Measurements from ENCODE around the gene ZNF408.

Gene ZNF408

GRCh38 chr11:46686886-46687795 lies 13.7 kb upstream of the ZNF408 start:
- Histone ChIP-seq H3K27me3 (ENCODE audit: control insufficient read depth, insufficient read depth, low read length) (no peaks in the 10 kb centered on the region), H3K9ac (ENCODE audit: low read depth, low read length) (peak overlapping the region; percentile 26), H3K4me3 (ENCODE audit: low read length) (no peak overlapping the region), H3K4me2 (ENCODE audit: low read length) (peak overlapping the region; percentile 32), H3K9me3 (replicated peaks; ENCODE audit: low read length) (no peaks in the 10 kb centered on the region), H3K36me3 (ENCODE audit: insufficient read depth, low read length) (peaks cover 53% of the 10 kb centered on the region), H3K4me1 (ENCODE audit: control insufficient read depth, insufficient read depth, low read length) (peaks cover 23% of the 10 kb centered on the region)

DNA sequence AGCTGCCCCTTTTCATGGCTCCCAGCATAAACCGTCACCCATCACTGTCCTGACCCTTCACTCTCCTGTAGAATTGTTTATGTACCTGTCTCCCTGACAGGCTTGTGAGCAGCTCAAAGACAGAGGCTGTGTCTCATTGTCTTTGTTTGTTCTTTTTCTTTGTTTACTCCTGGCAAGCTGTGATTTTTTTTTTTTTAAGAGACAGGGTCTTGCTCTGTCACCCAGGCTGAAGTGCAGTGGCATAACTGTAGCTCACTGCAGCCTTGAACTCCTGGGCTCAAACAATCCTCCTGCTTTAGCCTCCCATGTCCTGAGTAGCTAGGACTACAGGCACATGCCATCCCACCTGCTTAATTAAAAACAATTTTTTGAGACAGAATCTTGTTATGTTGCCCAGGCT lies 10.1 kb upstream of the ZNF408 start:
- H3K4me1 ChIP-seq (ENCODE audit: control insufficient read depth, insufficient read depth, low read length): peaks cover 39% of the 10 kb centered on the region
- H3K36me3 ChIP-seq (ENCODE audit: insufficient read depth, low read length): peaks cover 57% of the 10 kb centered on the region
- H3K4me2 ChIP-seq (ENCODE audit: low read length): no peak overlapping the region
- H3K27me3 ChIP-seq (ENCODE audit: control insufficient read depth, insufficient read depth, low read length): no peaks in the 10 kb centered on the region
- H3K9me3 ChIP-seq (replicated peaks; ENCODE audit: low read length): no peaks in the 10 kb centered on the region
- no peak overlapping the region for H3K9ac ChIP-seq (ENCODE audit: low read depth, low read length)
- no peak overlapping the region for H3K4me3 ChIP-seq (ENCODE audit: low read length)

- Histone ChIP-seq H3K27me3 (ENCODE audit: control insufficient read depth, insufficient read depth, low read length) (no peaks in the 10 kb centered on the region), H3K9me3 (replicated peaks; ENCODE audit: low read length) (no peaks in the 10 kb centered on the region), H3K4me1 (ENCODE audit: control insufficient read depth, insufficient read depth, low read length) (peaks cover 45% of the 10 kb centered on the region), H3K4me2 (ENCODE audit: low read length) (no peak overlapping the region), H3K9ac (ENCODE audit: low read depth, low read length) (no peak overlapping the region), H3K4me3 (ENCODE audit: low read length) (no peak overlapping the region), H3K36me3 (ENCODE audit: insufficient read depth, low read length) (peaks cover 49% of the 10 kb centered on the region)
These were observed 8.4 kb upstream of the ZNF408 start for GRCh38 chr11:46692450-46692849.

- no peaks in the 10 kb centered on the region for H3K27me3 ChIP-seq (ENCODE audit: control insufficient read depth, insufficient read depth, low read length)
- peaks cover 44% of the 10 kb centered on the region for H3K4me1 ChIP-seq (ENCODE audit: control insufficient read depth, insufficient read depth, low read length)
- no peak overlapping the region for H3K4me3 ChIP-seq (ENCODE audit: low read length)
- no peak overlapping the region for H3K9ac ChIP-seq (ENCODE audit: low read depth, low read length)
- H3K4me2 ChIP-seq (ENCODE audit: low read length): no peak overlapping the region
- peaks cover 39% of the 10 kb centered on the region for H3K36me3 ChIP-seq (ENCODE audit: insufficient read depth, low read length)
- H3K9me3 ChIP-seq (replicated peaks; ENCODE audit: low read length): no peaks in the 10 kb centered on the region
These were observed 7.2 kb upstream of the ZNF408 start for GRCh38 chr11:46693597-46694012.

GRCh38 chr11:46694072-46694471 lies 6.8 kb upstream of the ZNF408 start:
- Histone ChIP-seq H3K4me3 (ENCODE audit: low read length) (no peak overlapping the region), H3K9ac (ENCODE audit: low read depth, low read length) (peak overlapping the region; percentile 10), H3K36me3 (ENCODE audit: insufficient read depth, low read length) (peaks cover 39% of the 10 kb centered on the region), H3K4me1 (ENCODE audit: control insufficient read depth, insufficient read depth, low read length) (peaks cover 48% of the 10 kb centered on the region), H3K9me3 (replicated peaks; ENCODE audit: low read length) (no peaks in the 10 kb centered on the region), H3K27me3 (ENCODE audit: control insufficient read depth, insufficient read depth, low read length) (no peaks in the 10 kb centered on the region), H3K4me2 (ENCODE audit: low read length) (no peak overlapping the region)

DNA sequence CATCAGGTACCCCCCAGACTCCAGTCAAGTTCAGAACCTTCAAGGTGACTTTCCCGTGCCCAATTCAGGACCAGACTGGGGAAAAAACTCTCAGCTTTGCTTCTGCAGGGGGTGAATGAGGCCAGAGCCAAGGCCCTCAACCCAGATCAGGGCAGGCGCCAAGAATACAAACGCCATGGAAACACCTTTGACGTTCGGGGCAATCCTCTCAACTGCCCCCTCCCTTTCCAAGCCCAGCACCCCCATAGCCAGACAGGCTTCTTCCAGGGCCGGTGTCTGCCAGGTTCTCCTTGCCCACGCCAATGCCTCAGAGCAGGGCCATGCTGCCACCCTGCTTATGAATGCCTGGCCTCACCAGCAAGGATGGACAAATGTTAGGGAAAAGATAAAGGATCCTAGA lies 6.2 kb upstream of the ZNF408 start:
- peak overlapping the region; percentile 10 for H3K9ac ChIP-seq (ENCODE audit: low read depth, low read length)
- no peak overlapping the region for H3K4me2 ChIP-seq (ENCODE audit: low read length)
- peaks cover 53% of the 10 kb centered on the region for H3K4me1 ChIP-seq (ENCODE audit: control insufficient read depth, insufficient read depth, low read length)
- H3K9me3 ChIP-seq (replicated peaks; ENCODE audit: low read length): no peaks in the 10 kb centered on the region
- H3K27me3 ChIP-seq (ENCODE audit: control insufficient read depth, insufficient read depth, low read length): no peaks in the 10 kb centered on the region
- H3K36me3 ChIP-seq (ENCODE audit: insufficient read depth, low read length): peaks cover 39% of the 10 kb centered on the region
- H3K4me3 ChIP-seq (ENCODE audit: low read length): no peak overlapping the region

GRCh38 chr11:46695345-46696211 lies 5.3 kb upstream of the ZNF408 start:
- Histone ChIP-seq H3K4me1 (ENCODE audit: control insufficient read depth, insufficient read depth, low read length) (peaks cover 53% of the 10 kb centered on the region), H3K9me3 (replicated peaks; ENCODE audit: low read length) (no peaks in the 10 kb centered on the region), H3K36me3 (ENCODE audit: insufficient read depth, low read length) (peaks cover 38% of the 10 kb centered on the region), H3K4me2 (ENCODE audit: low read length) (no peak overlapping the region), H3K4me3 (ENCODE audit: low read length) (no peak overlapping the region), H3K9ac (ENCODE audit: low read depth, low read length) (no peak overlapping the region), H3K27me3 (ENCODE audit: control insufficient read depth, insufficient read depth, low read length) (no peaks in the 10 kb centered on the region)

DNA sequence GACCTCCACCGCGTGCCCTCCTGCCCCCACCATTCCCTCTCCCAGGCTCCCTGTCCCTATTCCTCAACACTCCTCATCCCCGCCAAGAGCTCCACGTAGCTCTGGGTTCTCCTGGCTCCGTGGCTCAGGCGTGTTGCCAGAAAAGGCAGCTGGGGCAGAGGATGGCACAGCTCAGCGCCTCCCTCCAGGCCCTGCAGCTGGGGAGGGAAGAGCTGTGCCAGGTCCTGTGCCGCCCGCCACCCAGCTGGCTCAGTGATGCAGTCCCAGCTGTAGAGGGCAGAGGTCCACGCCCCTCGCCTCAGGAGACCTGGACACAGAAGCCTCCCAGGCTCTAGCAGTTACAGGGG lies 4.6 kb upstream of the ZNF408 start:
- Histone ChIP-seq H3K36me3 (ENCODE audit: insufficient read depth, low read length) (peaks cover 34% of the 10 kb centered on the region), H3K9ac (ENCODE audit: low read depth, low read length) (no peak overlapping the region), H3K4me1 (ENCODE audit: control insufficient read depth, insufficient read depth, low read length) (peaks cover 53% of the 10 kb centered on the region), H3K27me3 (ENCODE audit: control insufficient read depth, insufficient read depth, low read length) (no peaks in the 10 kb centered on the region), H3K4me3 (ENCODE audit: low read length) (no peak overlapping the region), H3K4me2 (ENCODE audit: low read length) (no peak overlapping the region), H3K9me3 (replicated peaks; ENCODE audit: low read length) (no peaks in the 10 kb centered on the region)

GRCh38 chr11:46697303-46697702 lies 3.5 kb upstream of the ZNF408 start:
- H3K9me3 ChIP-seq (replicated peaks; ENCODE audit: low read length): no peaks in the 10 kb centered on the region
- H3K4me2 ChIP-seq (ENCODE audit: low read length): peak overlapping the region; percentile 90
- peaks cover 58% of the 10 kb centered on the region for H3K4me1 ChIP-seq (ENCODE audit: control insufficient read depth, insufficient read depth, low read length)
- H3K36me3 ChIP-seq (ENCODE audit: insufficient read depth, low read length): peaks cover 28% of the 10 kb centered on the region
- no peaks in the 10 kb centered on the region for H3K27me3 ChIP-seq (ENCODE audit: control insufficient read depth, insufficient read depth, low read length)
- H3K9ac ChIP-seq (ENCODE audit: low read depth, low read length): no peak overlapping the region
- H3K4me3 ChIP-seq (ENCODE audit: low read length): peak overlapping the region; percentile 29

GRCh38 chr11:46697723-46698122 lies 3.1 kb upstream of the ZNF408 start:
- Histone ChIP-seq H3K4me3 (ENCODE audit: low read length) (peak overlapping the region; percentile 29), H3K9me3 (replicated peaks; ENCODE audit: low read length) (no peaks in the 10 kb centered on the region), H3K27me3 (ENCODE audit: control insufficient read depth, insufficient read depth, low read length) (no peaks in the 10 kb centered on the region), H3K4me2 (ENCODE audit: low read length) (peak overlapping the region; percentile 90), H3K9ac (ENCODE audit: low read depth, low read length) (peak overlapping the region; percentile 20), H3K4me1 (ENCODE audit: control insufficient read depth, insufficient read depth, low read length) (peaks cover 58% of the 10 kb centered on the region), H3K36me3 (ENCODE audit: insufficient read depth, low read length) (peaks cover 31% of the 10 kb centered on the region)

- H3K4me3 ChIP-seq (ENCODE audit: low read length): peak overlapping the region; percentile 31
These were observed 2.2 kb upstream of the ZNF408 start for GRCh38 chr11:46698597-46698996.

More at GRCh38 chr11:46698597-46698996, 2.2 kb upstream of the ZNF408 start:
- Histone ChIP-seq H3K36me3 (ENCODE audit: insufficient read depth, low read length) (peaks cover 40% of the 10 kb centered on the region), H3K9ac (ENCODE audit: low read depth, low read length) (peak overlapping the region; percentile 94), H3K4me1 (ENCODE audit: control insufficient read depth, insufficient read depth, low read length) (peaks cover 55% of the 10 kb centered on the region), H3K27me3 (ENCODE audit: control insufficient read depth, insufficient read depth, low read length) (no peaks in the 10 kb centered on the region), H3K9me3 (replicated peaks; ENCODE audit: low read length) (no peaks in the 10 kb centered on the region), H3K4me2 (ENCODE audit: low read length) (peak overlapping the region; percentile 90)

Measured in skeletal muscle satellite cell (primary cell).